ENCODE results near the gene ATXN1.
A peak's percentile ranks its signal among the peaks of the same experiment; 100 is the strongest.

ATXN1 gene

DNA sequence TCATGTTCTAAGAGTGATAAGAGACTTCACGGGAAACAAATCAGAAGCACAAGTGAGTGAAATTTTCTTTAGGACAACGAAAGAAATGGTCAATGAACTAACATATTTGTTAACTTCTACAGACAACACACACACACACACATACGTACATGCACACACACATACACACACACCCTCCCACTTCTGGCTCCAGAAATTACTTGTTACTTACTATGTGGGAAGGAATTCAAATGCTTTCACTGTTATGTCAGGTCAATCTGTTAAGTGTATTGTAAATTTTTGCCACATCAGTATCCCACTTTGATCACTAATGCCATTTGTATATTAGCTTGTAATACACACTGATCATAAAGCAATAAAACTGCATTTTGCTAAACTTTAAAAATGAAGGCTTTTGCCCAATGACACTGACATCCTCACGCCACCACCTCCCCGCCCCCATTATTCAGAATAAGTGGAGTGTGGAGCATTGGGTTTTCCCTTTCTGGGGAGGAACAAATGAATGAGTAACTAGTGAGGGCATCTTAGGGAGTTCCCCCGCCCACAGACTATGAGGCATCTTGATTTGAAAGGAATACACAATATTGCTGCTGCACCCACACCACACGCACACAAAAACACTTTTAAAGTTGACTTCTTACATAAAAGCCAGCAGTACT, 76.2 kb downstream of the ATXN1 start:
- TF ChIP-seq, protein P1, sequence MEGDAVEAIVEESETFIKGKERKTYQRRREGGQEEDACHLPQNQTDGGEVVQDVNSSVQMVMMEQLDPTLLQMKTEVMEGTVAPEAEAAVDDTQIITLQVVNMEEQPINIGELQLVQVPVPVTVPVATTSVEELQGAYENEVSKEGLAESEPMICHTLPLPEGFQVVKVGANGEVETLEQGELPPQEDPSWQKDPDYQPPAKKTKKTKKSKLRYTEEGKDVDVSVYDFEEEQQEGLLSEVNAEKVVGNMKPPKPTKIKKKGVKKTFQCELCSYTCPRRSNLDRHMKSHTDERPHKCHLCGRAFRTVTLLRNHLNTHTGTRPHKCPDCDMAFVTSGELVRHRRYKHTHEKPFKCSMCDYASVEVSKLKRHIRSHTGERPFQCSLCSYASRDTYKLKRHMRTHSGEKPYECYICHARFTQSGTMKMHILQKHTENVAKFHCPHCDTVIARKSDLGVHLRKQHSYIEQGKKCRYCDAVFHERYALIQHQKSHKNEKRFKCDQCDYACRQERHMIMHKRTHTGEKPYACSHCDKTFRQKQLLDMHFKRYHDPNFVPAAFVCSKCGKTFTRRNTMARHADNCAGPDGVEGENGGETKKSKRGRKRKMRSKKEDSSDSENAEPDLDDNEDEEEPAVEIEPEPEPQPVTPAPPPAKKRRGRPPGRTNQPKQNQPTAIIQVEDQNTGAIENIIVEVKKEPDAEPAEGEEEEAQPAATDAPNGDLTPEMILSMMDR (IDR thresholded peaks at IDR 0.05; ENCODE audit: control insufficient read depth, insufficient read depth, low read depth, low read length, missing control alignments), result no peak
- DNase-seq (ENCODE audit: low read depth), result peak; percentile 67
- no peak overlapping the region for H3K4me3 ChIP-seq (ENCODE audit: control insufficient read depth, low read depth, low read length)

GRCh38 chr6:16684195-16684689, 77.0 kb downstream of the ATXN1 start:
- no peak overlapping the region for H3K4me3 ChIP-seq (ENCODE audit: control insufficient read depth, low read depth, low read length)
- DNase-seq (ENCODE audit: low read depth), result no peak

DNA sequence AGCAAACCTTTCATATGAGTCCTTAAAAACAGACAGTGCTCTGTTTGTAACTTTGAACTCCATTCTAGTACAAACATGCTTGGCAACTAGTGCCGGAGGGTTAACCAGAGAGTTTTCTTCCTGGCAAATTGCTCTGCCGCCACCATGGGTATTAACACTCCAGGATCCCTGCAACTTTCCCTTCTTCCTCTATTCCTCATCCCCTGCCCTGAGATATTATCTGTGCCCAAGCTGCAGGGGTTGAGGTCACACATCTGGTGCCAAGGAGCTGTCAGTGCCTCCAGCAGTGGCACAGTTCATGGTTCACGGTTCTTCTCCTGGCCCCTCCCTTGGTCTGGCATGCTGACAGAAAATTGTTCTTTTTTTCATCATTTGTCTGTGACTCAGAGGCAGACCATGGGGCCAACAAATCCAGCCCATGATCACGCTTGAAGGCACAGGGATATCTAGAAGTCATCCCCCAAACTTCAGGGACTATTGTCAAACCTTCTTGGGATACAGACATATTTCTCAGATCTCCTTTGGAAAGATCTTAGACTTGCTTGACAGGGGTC, 77.5 kb downstream of the ATXN1 start:
- H3K4me3 ChIP-seq (ENCODE audit: control insufficient read depth, low read depth, low read length), result no peak overlapping the region
- TF ChIP-seq, protein P1 (IDR thresholded peaks at IDR 0.05; ENCODE audit: control insufficient read depth, insufficient read depth, low read depth, low read length, missing control alignments), result no peak
- no peak for DNase-seq (ENCODE audit: low read depth)

More at GRCh38 chr6:16684195-16684689, 77.0 kb downstream of the ATXN1 start:
- TF ChIP-seq, protein P1 (IDR thresholded peaks at IDR 0.05; ENCODE audit: control insufficient read depth, insufficient read depth, low read depth, low read length, missing control alignments), result no peak

GRCh38 chr6:16681260-16681873, 79.9 kb downstream of the ATXN1 start:
- no peak overlapping the region for H3K4me3 ChIP-seq (ENCODE audit: control insufficient read depth, low read depth, low read length)
- TF ChIP-seq, protein P1 (IDR thresholded peaks at IDR 0.05; ENCODE audit: control insufficient read depth, insufficient read depth, low read depth, low read length, missing control alignments), result no peak
- peak; percentile 83 for DNase-seq (ENCODE audit: low read depth)

GRCh38 chr6:16679050-16679449, 82.2 kb downstream of the ATXN1 start:
- no peak for DNase-seq (ENCODE audit: low read depth)
- TF ChIP-seq, protein P1 (IDR thresholded peaks at IDR 0.05; ENCODE audit: control insufficient read depth, insufficient read depth, low read depth, low read length, missing control alignments), result no peak

GRCh38 chr6:16677458-16677857, 83.8 kb downstream of the ATXN1 start:
- no peak for DNase-seq (ENCODE audit: low read depth)
- H3K4me3 ChIP-seq (ENCODE audit: control insufficient read depth, low read depth, low read length), result no peak overlapping the region
- TF ChIP-seq, protein P1 (IDR thresholded peaks at IDR 0.05; ENCODE audit: control insufficient read depth, insufficient read depth, low read depth, low read length, missing control alignments), result no peak

More at GRCh38 chr6:16679050-16679449, 82.2 kb downstream of the ATXN1 start:
- no peak overlapping the region for H3K4me3 ChIP-seq (ENCODE audit: control insufficient read depth, low read depth, low read length)

Data from AG09309 (cell line).